Mesothelial cell of epicardium (in vitro differentiated cells): Measurements from ENCODE around the gene CHRM3. TPM values are rescaled to one million over a fixed set of nuclear protein-coding genes. Genes with fewer than 3 reads are reported as not detected.

Experiments used
- DNase-seq, 2 experiments: peaks; one replicate each; pipeline ENCODE4 v3.0.0; 2021; ENCODE audit warnings: low spot score in 2 of 2; ENCODE audit not compliant: unreplicated experiment in 2 of 2
- H3K27ac Mint-ChIP-seq: 2 replicates; pipeline ENCODE4 v1.8.0; 2021; ENCODE audit warnings: mixed read lengths
- H3K27me3 Mint-ChIP-seq: 2 replicates; pipeline ENCODE4 v1.8.0; 2021; ENCODE audit warnings: low read depth, mixed read lengths
- H3K36me3 Mint-ChIP-seq: 2 replicates; pipeline ENCODE4 v1.8.0; 2021; ENCODE audit warnings: mixed read lengths
- H3K4me1 Mint-ChIP-seq: 2 replicates; pipeline ENCODE4 v1.8.0; 2021; ENCODE audit warnings: mixed read lengths
- H3K4me3 Mint-ChIP-seq: 2 replicates; pipeline ENCODE4 v1.8.0; 2021; ENCODE audit warnings: mild to moderate bottlenecking, moderate library complexity, mixed read lengths
- H3K9me3 Mint-ChIP-seq: 2 replicates; pipeline ENCODE4 v1.8.0; 2021; ENCODE audit warnings: mixed read lengths
- total RNA-seq: library from RNA; stranded (reverse); gene quantifications from 3 replicates; pipeline ENCODE4 v1.2.1, GENCODE V29; 2021
- TF ChIP-seq, protein P1 (sequence below): fragments of 200-600 bp; sonication (generic); IDR thresholded peaks from one replicate; pipeline ENCODE4 v1.5.0; 2021; ENCODE audit warnings: antibody characterized with exemption; ENCODE audit not compliant: unreplicated experiment

The CHRM3 gene
- total RNA-seq, 1 donor from 2014 or later = 5.4 TPM

DNA sequence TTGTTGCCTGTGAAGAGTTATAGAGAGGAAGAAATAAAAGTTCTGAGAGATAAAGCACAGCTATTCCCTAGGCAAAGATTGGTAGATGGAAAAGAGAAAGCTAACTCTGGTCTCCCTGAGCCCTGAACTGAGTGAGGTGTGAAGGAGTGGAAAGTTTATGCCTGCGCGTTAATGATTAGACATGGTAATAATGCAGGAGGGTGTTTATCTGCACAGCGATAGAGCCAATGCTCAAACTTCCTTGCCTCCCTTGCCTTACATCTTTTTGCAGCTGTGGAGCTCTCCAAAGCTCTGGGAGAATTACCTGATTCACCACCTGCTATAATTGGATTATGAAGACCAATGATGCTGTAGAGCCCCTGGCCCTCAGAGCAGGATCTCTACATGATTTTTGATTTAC lies 32.8 kb upstream of the CHRM3 start:
- no peaks in the 10 kb centered on the region for H3K4me1 Mint-ChIP-seq
- no peak overlapping the region for H3K4me3 Mint-ChIP-seq
- no peaks in the 10 kb centered on the region for H3K9me3 Mint-ChIP-seq
- TF ChIP-seq, protein P1, sequence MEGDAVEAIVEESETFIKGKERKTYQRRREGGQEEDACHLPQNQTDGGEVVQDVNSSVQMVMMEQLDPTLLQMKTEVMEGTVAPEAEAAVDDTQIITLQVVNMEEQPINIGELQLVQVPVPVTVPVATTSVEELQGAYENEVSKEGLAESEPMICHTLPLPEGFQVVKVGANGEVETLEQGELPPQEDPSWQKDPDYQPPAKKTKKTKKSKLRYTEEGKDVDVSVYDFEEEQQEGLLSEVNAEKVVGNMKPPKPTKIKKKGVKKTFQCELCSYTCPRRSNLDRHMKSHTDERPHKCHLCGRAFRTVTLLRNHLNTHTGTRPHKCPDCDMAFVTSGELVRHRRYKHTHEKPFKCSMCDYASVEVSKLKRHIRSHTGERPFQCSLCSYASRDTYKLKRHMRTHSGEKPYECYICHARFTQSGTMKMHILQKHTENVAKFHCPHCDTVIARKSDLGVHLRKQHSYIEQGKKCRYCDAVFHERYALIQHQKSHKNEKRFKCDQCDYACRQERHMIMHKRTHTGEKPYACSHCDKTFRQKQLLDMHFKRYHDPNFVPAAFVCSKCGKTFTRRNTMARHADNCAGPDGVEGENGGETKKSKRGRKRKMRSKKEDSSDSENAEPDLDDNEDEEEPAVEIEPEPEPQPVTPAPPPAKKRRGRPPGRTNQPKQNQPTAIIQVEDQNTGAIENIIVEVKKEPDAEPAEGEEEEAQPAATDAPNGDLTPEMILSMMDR = no peak
- no peaks in the 10 kb centered on the region for H3K36me3 Mint-ChIP-seq
- no peaks in the 10 kb centered on the region for H3K27me3 Mint-ChIP-seq
- no peak for DNase-seq
- H3K27ac Mint-ChIP-seq = no peak overlapping the region

DNA sequence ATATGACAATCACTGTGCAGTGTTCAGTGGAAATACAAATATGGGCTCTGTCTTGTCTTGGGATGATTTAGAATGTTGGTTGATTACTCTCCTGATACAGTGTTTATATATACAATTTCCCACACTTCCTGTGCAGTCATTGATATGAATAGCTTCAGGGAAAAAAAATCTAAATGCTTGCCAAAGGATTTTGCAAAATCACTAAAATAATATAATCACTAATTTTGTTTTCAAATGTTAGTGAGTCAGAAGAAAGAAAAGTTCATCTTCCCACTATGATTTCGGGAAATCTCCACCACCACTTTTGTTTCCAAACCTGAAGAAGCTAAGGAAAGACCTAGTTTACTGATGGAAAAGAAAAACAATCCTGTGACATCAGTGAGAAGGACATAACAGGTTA lies 32.1 kb upstream of the CHRM3 start:
- no peak overlapping the region for H3K4me3 Mint-ChIP-seq
- H3K36me3 Mint-ChIP-seq = no peaks in the 10 kb centered on the region
- TF ChIP-seq, protein P1 = no peak
- DNase-seq = no peak
- no peaks in the 10 kb centered on the region for H3K9me3 Mint-ChIP-seq
- no peak overlapping the region for H3K27ac Mint-ChIP-seq
- H3K4me1 Mint-ChIP-seq = no peaks in the 10 kb centered on the region
- H3K27me3 Mint-ChIP-seq = no peaks in the 10 kb centered on the region

DNA sequence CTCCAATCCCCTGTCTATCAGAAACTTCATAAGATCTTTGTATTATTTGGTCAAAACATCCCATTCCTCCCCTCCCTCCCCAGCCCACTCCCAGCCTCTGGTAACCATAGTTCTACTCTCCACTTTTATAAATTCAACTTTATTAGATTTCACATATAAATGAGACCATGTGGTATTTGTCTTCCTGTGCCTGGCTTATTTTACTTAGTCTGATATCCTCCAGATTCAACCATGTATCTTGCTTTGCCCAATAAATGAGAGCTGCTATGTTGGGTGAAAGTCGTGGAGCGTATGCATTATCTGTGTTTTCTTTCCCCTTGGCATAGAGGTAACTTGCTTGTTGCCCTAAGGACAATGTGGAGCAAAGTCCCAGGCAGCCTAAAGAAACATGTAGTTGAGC lies 28.5 kb upstream of the CHRM3 start:
- H3K36me3 Mint-ChIP-seq = no peaks in the 10 kb centered on the region
- H3K9me3 Mint-ChIP-seq = no peaks in the 10 kb centered on the region
- H3K4me1 Mint-ChIP-seq = peaks cover 11% of the 10 kb centered on the region
- no peak for DNase-seq
- no peaks in the 10 kb centered on the region for H3K27me3 Mint-ChIP-seq
- TF ChIP-seq, protein P1 = no peak
- no peak overlapping the region for H3K27ac Mint-ChIP-seq
- no peak overlapping the region for H3K4me3 Mint-ChIP-seq

DNA sequence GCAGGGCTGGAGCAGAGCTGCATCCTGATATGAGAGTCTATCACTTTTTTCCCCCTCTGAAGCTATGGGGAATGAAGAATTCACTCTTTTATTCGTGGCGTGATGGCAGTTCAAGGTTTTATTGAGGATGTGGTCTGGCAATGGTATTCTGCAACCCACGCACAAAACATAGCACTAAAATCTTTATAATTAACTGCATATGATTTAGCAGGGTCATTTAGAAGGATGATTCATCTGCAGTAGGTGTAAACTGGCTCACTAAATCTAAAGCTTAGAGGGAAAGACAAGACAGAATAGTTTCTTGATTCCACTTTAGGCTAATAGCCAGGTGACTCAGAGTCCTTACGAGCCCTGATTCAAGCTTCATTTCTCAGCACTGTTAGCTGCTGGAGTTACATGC lies 25.0 kb upstream of the CHRM3 start:
- peaks cover 11% of the 10 kb centered on the region for H3K4me1 Mint-ChIP-seq
- no peaks in the 10 kb centered on the region for H3K27me3 Mint-ChIP-seq
- TF ChIP-seq, protein P1 = no peak
- H3K4me3 Mint-ChIP-seq = no peak overlapping the region
- DNase-seq = no peak
- H3K9me3 Mint-ChIP-seq = peaks cover 4% of the 10 kb centered on the region
- no peaks in the 10 kb centered on the region for H3K36me3 Mint-ChIP-seq
- peak overlapping the region; percentile 4 for H3K27ac Mint-ChIP-seq

DNA sequence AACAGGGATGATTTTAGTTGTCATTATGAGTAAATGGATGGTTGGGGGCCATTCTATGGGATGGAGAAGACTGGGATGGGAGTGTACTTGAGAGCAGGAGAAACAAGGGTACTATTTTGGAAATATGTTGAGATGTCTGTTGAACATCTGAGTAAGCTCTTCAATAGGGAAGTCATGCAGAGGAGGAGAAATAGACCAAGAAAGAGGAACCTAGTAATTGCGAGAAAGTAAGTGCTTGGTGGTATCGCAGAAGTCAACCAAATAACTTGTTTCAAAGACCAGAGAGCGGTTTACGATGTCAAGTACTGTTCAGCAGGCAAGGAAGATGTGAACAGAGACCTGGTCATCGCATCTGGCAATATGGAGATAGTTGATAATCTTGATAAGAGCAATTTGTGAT lies 22.4 kb upstream of the CHRM3 start:
- Mint-ChIP-seq H3K9me3 (peaks cover 4% of the 10 kb centered on the region), H3K27me3 (no peaks in the 10 kb centered on the region), H3K36me3 (no peaks in the 10 kb centered on the region), H3K4me3 (no peak overlapping the region), H3K27ac (no peak overlapping the region), H3K4me1 (peaks cover 20% of the 10 kb centered on the region)
- DNase-seq = no peak
- TF ChIP-seq, protein P1 = no peak

DNA sequence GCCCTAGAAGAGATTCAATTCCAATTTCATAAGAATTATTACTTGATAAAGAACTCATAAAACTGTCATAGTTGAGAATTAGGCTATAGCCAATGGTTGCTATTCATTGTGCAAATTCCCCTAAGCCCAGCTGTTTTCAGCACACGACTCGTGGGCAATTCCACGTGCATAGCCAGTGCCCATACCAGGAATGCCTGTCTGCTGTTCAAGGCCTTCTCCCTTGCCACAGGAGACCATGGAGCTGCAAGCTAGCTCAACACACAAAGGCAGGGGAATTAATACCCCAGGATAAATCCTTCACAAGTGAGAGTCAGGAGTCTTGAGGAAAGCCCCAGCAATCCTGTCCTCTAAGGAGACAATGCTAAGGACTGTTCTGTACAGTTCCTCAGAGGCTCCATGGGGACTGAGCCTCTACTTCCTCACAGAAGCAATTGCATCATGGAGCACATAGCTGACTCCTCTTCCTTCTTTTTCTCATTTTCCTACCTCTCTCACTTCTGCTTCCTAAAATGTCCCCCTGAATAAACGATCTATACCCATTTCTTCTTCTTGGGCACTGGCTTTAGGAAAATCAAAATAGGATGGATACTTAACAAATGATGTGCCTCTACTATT lies 19.1 kb upstream of the CHRM3 start:
- TF ChIP-seq, protein P1 = no peak
- Mint-ChIP-seq H3K27me3 (no peaks in the 10 kb centered on the region), H3K4me3 (no peak overlapping the region), H3K36me3 (no peaks in the 10 kb centered on the region), H3K4me1 (peaks cover 19% of the 10 kb centered on the region), H3K27ac (no peak overlapping the region), H3K9me3 (peaks cover 8% of the 10 kb centered on the region)
- DNase-seq = no peak
